Liver (tissue), 9 donors: ENCODE results near the gene NHSL2. TPM values are rescaled to one million over a fixed set of nuclear protein-coding genes. Genes with fewer than 3 reads are reported as not detected.

Experiments used
- DNase-seq: peaks from one replicate; pipeline ENCODE4 v3.0.0-alpha.2; 2017; ENCODE audit warnings: low spot score
- H3K27ac ChIP-seq, 2 donors: one replicate each; pipeline ENCODE4 v1.7.0; 2013; ENCODE audit warnings: inconsistent platforms in 2 of 2, low read length in 2 of 2, control low read depth in 1 of 2, low read depth in 1 of 2, mild to moderate bottlenecking in 1 of 2
- H3K27me3 ChIP-seq, 4 donors: one replicate each; pipeline versions ENCODE4 v1.6.1 to v1.7.0; 2013; ENCODE audit warnings: low read length in 3 of 4, inconsistent platforms in 1 of 4, mild to moderate bottlenecking in 1 of 4, moderate library complexity in 1 of 4; ENCODE audit not compliant: control insufficient read depth in 4 of 4, insufficient read depth in 4 of 4
- H3K36me3 ChIP-seq, 4 donors: one replicate each; pipeline versions ENCODE4 v1.6.1 to v1.7.0; 2013; ENCODE audit warnings: low read length in 3 of 4, mild to moderate bottlenecking in 3 of 4, low read depth in 1 of 4, moderate library complexity in 1 of 4; ENCODE audit not compliant: control insufficient read depth in 4 of 4, insufficient read depth in 3 of 4
- H3K4me1 ChIP-seq, 4 donors: one replicate each; pipeline versions ENCODE4 v1.6.1 to v1.7.0; 2013; ENCODE audit warnings: low read length in 3 of 4, mild to moderate bottlenecking in 3 of 4, moderate library complexity in 1 of 4; ENCODE audit not compliant: control insufficient read depth in 4 of 4, insufficient read depth in 4 of 4
- H3K4me3 ChIP-seq, 3 donors: one replicate each; pipeline versions ENCODE4 v1.6.1 to v1.7.0; 2013; ENCODE audit warnings: low read length in 3 of 3, control low read depth in 1 of 3, low read depth in 1 of 3, mild to moderate bottlenecking in 1 of 3
- H3K9ac ChIP-seq, 2 donors: one replicate each; pipeline ENCODE4 v1.7.0; 2013; ENCODE audit warnings: low read length in 2 of 2, mild to moderate bottlenecking in 2 of 2, moderate library complexity in 2 of 2, control low read depth in 1 of 2, low read depth in 1 of 2
- H3K9me3 ChIP-seq, 4 donors: one replicate each; pipeline versions ENCODE4 v1.6.1 to v1.7.0; 2013; ENCODE audit warnings: low read length in 3 of 4; ENCODE audit not compliant: control insufficient read depth in 4 of 4
- ATF3 ChIP-seq: IDR thresholded peaks from 2 replicates; pipeline ENCODE4 v1.6.1; 2016; ENCODE audit warnings: antibody characterized with exemption
- CTCF ChIP-seq: fragments of 150-350 bp; IDR thresholded peaks from 2 replicates; pipeline ENCODE4 v1.5.1; 2017; ENCODE audit warnings: improper control_type of control experiment, low read depth, low read length; ENCODE audit not compliant: missing input control
- EGR1 ChIP-seq, 2 donors: IDR thresholded peaks; 2 replicates each; pipeline ENCODE4 v1.6.1; 2016 to 2018; ENCODE audit warnings: antibody characterized with exemption in 2 of 2, low read depth in 2 of 2
- FOXA1 ChIP-seq: IDR thresholded peaks from 2 replicates; pipeline ENCODE4 v1.6.1; 2016; ENCODE audit warnings: antibody characterized with exemption
- FOXA2 ChIP-seq: IDR thresholded peaks from 2 replicates; pipeline ENCODE4 v1.6.1; 2016; ENCODE audit warnings: antibody characterized with exemption
- GABPA ChIP-seq, 2 donors: IDR thresholded peaks in 1 of 2; conservative IDR thresholded peaks in 1 of 2; 2 replicates each; pipeline ENCODE4 v1.6.1; 2016; ENCODE audit warnings: antibody characterized with exemption in 2 of 2, mild to moderate bottlenecking in 1 of 2, moderate library complexity in 1 of 2
- HNF4A ChIP-seq, 2 donors: conservative IDR thresholded peaks; 2 replicates each; pipeline ENCODE4 v1.6.1; 2016; ENCODE audit warnings: antibody characterized with exemption in 2 of 2, mild to moderate bottlenecking in 2 of 2
- HNF4G ChIP-seq: IDR thresholded peaks from 2 replicates; pipeline ENCODE4 v1.6.1; 2016; ENCODE audit warnings: antibody characterized with exemption
- JUND ChIP-seq, 2 donors: IDR thresholded peaks; 2 replicates each; pipeline ENCODE4 v1.6.1; 2016; ENCODE audit warnings: antibody characterized with exemption in 2 of 2
- MAX ChIP-seq: IDR thresholded peaks from 2 replicates; pipeline ENCODE4 v1.6.1; 2016; ENCODE audit warnings: antibody characterized with exemption
- NR2F2 ChIP-seq: IDR thresholded peaks from 2 replicates; pipeline ENCODE4 v1.6.1; 2016; ENCODE audit warnings: antibody characterized with exemption
- RAD21 ChIP-seq, 2 donors: IDR thresholded peaks; 2 replicates each; pipeline ENCODE4 v1.6.1; 2016; ENCODE audit warnings: antibody characterized with exemption in 2 of 2, mild to moderate bottlenecking in 2 of 2
- REST ChIP-seq: IDR thresholded peaks from 2 replicates; pipeline ENCODE4 v1.6.1; 2016; ENCODE audit warnings: antibody characterized with exemption, mild to moderate bottlenecking
- RXRA ChIP-seq, 2 donors: IDR thresholded peaks; 2 replicates each; pipeline ENCODE4 v1.6.1; 2017 to 2018; ENCODE audit warnings: antibody characterized with exemption in 2 of 2, mild to moderate bottlenecking in 1 of 2
- SP1 ChIP-seq: IDR thresholded peaks from 2 replicates; pipeline ENCODE4 v1.6.1; 2018; ENCODE audit warnings: antibody characterized with exemption, mild to moderate bottlenecking
- TAF1 ChIP-seq: conservative IDR thresholded peaks from 2 replicates; pipeline ENCODE4 v1.6.1; 2016; ENCODE audit warnings: antibody characterized with exemption, mild to moderate bottlenecking
- YY1 ChIP-seq: IDR thresholded peaks from 2 replicates; pipeline ENCODE4 v1.6.1; 2016; ENCODE audit warnings: antibody characterized with exemption, mild to moderate bottlenecking
- ZBTB33 ChIP-seq: IDR thresholded peaks from 2 replicates; pipeline ENCODE4 v1.6.1; 2016; ENCODE audit warnings: antibody characterized with exemption
- WGBS: extraction: QIAGEN DNeasy Blood & Tissue Kit; methylation state at CpG from one replicate; pipeline ENCODE4 v1.1.7; 2013; 5-methylcytosine and 5-hydroxymethylcytosine counted together
- polyA plus RNA-seq, 2 donors: library from polyadenylated mRNA; stranded (reverse) in 1 of 2; unstranded in 1 of 2; fragments of 200-250 nt in 1 of 2; fragments of >200 nt in 1 of 2; fragmentation: Nextera tagmentation in 1 of 2; extraction: Ambion mirVana in 1 of 2; gene quantifications; one replicate each; pipeline versions ENCODE4 v1.2.1 to v1.2.3, GENCODE V29; 2013 to 2015
- total RNA-seq, 2 donors: library from RNA; depleted of rRNA; stranded (reverse); fragments of >200 nt; gene quantifications; one replicate each; pipeline ENCODE4 v1.2.3, GENCODE V29; 2014
- donor health status: healthy.
- donor health status: healthy.
- donor health status: healthy.
- donor health status: healthy.
- donor health status: healthy.

The NHSL2 gene
- total and polyA plus RNA-seq, 4 donors, result 0.45 to 1.3 (median 1.1) TPM

GRCh38 chrX:71908387-71908786 is 2.3 kb upstream of the NHSL2 start:
- no peak for DNase-seq
- WGBS, result 74% methylated on average over 3 of the region's 3 CpGs
- peaks cover 0 to 5% (median 0%) of the 10 kb centered on the region in 4 donors for H3K27me3 ChIP-seq
- H3K4me1 ChIP-seq, result peaks cover 0 to 12% (median 2%) of the 10 kb centered on the region in 4 donors
- H3K4me3 ChIP-seq, result no peak overlapping the region
- H3K9ac ChIP-seq, result no peak overlapping the region
- no peaks in the 10 kb centered on the region for H3K36me3 ChIP-seq
- no peaks in the 10 kb centered on the region for H3K9me3 ChIP-seq
- TF ChIP-seq TAF1, result no peak
- TF ChIP-seq REST, result no peak
- TF ChIP-seq CTCF, result no peak
- TF ChIP-seq ZBTB33, result no peak
- no peak for TF ChIP-seq NR2F2
- TF ChIP-seq FOXA2, result no peak
- no peak for TF ChIP-seq JUND (IDR thresholded peaks at IDR 0.05)
- no peak for TF ChIP-seq SP1
- no peak for TF ChIP-seq YY1
- no peak for TF ChIP-seq HNF4G
- TF ChIP-seq RAD21 (IDR thresholded peaks at IDR 0.05), result no peak
- no peak for TF ChIP-seq ATF3
- TF ChIP-seq HNF4A (conservative IDR thresholded peaks at IDR 0.05), result no peak
- TF ChIP-seq FOXA1, result no peak
- no peak for TF ChIP-seq RXRA (IDR thresholded peaks at IDR 0.05)
- no peak for TF ChIP-seq EGR1 (IDR thresholded peaks at IDR 0.05; ENCODE audit: low read depth in 2 of 2)
- no peak for TF ChIP-seq GABPA (IDR thresholded peaks at IDR 0.05 in 1 of 2, conservative IDR thresholded peaks at IDR 0.05 in 1 of 2)
- TF ChIP-seq MAX, result no peak
- H3K27ac ChIP-seq, result no peak overlapping the region
